Measurements from ENCODE around the gene FOXK1.

FOXK1 gene

GRCh38 chr7:4765776-4766490, 83.8 kb downstream of the FOXK1 start:
- DNase-seq (ENCODE audit: low spot score), result no peak

GRCh38 chr7:4766666-4767519, 84.8 kb downstream of the FOXK1 start:
- DNase-seq (ENCODE audit: low spot score), result no peak

- DNase-seq (ENCODE audit: low spot score), result no peak
Observed at GRCh38 chr7:4768597-4769569, 86.8 kb downstream of the FOXK1 start.

- no peak for DNase-seq (ENCODE audit: low spot score)
Observed at GRCh38 chr7:4769761-4770160, 87.7 kb downstream of the FOXK1 start.

GRCh38 chr7:4770886-4771285, 88.8 kb downstream of the FOXK1 start:
- no peak for DNase-seq (ENCODE audit: low spot score)

GRCh38 chr7:4771737-4772136, 89.6 kb downstream of the FOXK1 start:
- no peak for DNase-seq (ENCODE audit: low spot score)

- DNase-seq (ENCODE audit: low spot score), result no peak
Observed at GRCh38 chr7:4772306-4772705, 90.2 kb downstream of the FOXK1 start.

GRCh38 chr7:4774007-4774406, 91.9 kb downstream of the FOXK1 start:
- DNase-seq (ENCODE audit: low spot score), result no peak

- no peak for DNase-seq (ENCODE audit: low spot score)
Observed at GRCh38 chr7:4774658-4775249, 92.7 kb downstream of the FOXK1 start.

- DNase-seq (ENCODE audit: low spot score), result peak; percentile 97
Observed at GRCh38 chr7:4775250-4775847, 93.3 kb downstream of the FOXK1 start, which contains the start of gene AP5Z1. Gene AP5Z1 (plus strand): TSS chr7:4775623. CDS start chr7:4775716, 93 bp downstream.

GRCh38 chr7:4775848-4776623, 93.9 kb downstream of the FOXK1 start:
- DNase-seq (ENCODE audit: low spot score), result no peak

- DNase-seq (ENCODE audit: low spot score), result no peak
Observed at GRCh38 chr7:4779118-4779517, 97.0 kb downstream of the FOXK1 start.

GRCh38 chr7:4781366-4782069, 99.4 kb downstream of the FOXK1 start:
- DNase-seq (ENCODE audit: low spot score), result no peak

GRCh38 chr7:4782333-4783291, 100.5 kb downstream of the FOXK1 start:
- no peak for DNase-seq (ENCODE audit: low spot score)

- DNase-seq (ENCODE audit: low spot score), result no peak
Observed at GRCh38 chr7:4783292-4783652, 101.2 kb downstream of the FOXK1 start.

GRCh38 chr7:4783762-4784351, 101.8 kb downstream of the FOXK1 start:
- DNase-seq (ENCODE audit: low spot score), result no peak

- no peak for DNase-seq (ENCODE audit: low spot score)
Observed at GRCh38 chr7:4784799-4785198, 102.7 kb downstream of the FOXK1 start.

- no peak for DNase-seq (ENCODE audit: low spot score)
Observed at GRCh38 chr7:4785371-4785770, 103.3 kb downstream of the FOXK1 start.
